Stimulated activated CD8-positive, alpha-beta memory T cell treated with anti-CD3 and anti-CD28 coated beads, Interleukin-7, amount 100 ng/mL, for 24 hours (primary cell): ENCODE results near the gene PRDX2.

Experiments used
- DNase-seq: peaks from one replicate; pipeline ENCODE4 v3.0.0-alpha.2; 2020; ENCODE audit warnings: low read depth

PRDX2 gene

DNA sequence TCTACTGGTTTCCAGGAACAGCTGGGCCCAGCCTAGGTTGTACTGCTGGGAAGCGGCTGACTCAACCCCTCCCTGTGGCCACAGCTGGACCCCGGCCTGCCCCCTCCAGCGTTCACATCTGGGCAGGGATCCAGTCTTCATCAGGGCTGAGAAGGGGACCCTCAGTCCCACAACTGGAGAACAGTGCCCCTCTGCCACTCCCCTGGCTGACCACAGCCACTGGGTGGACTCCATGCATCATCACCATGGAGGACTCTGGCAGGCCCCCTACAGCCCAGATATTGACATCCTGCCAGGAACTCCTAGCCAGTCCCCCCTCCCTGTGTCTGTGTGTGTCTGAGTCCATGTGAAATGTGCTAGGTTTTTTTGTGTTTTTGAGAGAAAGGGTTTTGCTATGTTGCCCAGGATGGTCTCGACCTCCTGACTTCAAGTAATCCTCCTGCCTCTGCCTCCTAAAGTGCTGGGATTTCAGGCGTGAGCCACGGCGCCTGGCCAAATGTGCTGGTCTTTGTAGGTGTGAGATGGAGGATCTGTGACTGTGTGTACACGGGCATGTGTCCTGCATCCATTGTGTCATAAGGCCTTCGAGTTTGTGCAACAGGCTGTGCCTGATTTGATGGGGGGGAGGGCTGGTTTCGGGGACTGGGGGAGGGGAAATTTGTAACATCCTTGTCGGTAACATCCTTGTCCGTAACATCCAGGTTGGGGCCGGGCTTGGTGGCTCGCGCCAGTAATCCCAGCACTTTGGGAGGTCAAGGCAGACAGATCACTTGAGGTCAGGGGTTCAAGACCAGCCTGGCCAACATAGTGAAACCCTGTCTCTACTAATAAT lies 22.2 kb downstream of the PRDX2 start:
- no peak for DNase-seq

DNA sequence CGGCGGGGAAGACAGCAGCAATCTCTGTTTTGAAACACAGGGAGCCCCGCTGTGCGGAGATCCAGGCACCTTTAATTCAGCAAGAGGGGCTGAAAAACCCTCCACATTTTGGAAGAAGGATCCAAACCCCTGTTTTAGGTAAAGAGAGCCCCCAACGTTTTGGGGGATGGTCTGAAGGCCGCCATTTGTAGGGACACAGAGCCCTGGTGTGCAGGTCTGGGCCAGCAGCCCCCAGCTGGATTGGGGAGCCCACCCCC lies 22.8 kb downstream of the PRDX2 start:
- no peak for DNase-seq

DNA sequence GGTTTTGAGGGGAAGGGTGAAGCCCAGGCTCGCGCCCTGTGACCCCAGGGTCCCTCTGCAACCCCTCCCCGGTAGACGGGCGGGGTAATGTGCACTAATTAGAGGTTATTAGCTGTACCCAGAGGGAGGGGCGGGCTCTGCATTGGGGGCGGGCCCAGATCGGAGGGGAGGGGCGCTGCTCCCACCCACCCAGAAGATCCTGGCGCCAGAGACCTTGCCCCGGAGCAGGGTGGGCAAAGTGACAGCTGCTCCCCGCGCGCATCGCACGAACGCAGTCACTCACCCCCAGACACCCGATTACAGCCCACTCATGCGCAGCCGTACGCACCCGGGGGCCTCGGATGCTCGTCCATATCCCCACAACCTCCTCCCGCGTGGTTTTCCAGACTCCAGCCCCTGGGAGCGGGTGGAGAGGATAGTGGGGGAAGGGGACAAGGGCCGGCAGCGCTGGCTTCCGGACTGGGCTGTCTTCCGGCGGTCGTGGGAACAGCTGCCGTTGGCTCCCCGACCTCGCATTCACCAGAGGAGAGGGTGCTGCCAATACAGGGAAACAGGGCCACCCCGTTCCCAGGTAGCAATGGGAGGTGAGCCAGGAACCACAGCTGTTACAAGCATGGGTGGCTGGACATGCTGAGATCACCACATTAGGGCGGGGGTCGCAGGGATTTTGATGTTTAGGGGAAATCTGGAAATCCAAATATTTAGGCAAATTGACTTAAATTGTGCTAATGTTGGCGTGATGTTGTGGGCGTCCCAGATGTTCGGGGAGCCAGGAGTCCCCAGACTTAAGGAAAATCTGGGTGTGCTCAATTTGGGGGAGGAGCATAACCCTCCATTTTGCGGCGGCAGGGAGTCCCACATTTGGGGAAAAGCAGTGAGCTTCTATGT lies 23.3 kb downstream of the PRDX2 start:
- DNase-seq: no peak

DNA sequence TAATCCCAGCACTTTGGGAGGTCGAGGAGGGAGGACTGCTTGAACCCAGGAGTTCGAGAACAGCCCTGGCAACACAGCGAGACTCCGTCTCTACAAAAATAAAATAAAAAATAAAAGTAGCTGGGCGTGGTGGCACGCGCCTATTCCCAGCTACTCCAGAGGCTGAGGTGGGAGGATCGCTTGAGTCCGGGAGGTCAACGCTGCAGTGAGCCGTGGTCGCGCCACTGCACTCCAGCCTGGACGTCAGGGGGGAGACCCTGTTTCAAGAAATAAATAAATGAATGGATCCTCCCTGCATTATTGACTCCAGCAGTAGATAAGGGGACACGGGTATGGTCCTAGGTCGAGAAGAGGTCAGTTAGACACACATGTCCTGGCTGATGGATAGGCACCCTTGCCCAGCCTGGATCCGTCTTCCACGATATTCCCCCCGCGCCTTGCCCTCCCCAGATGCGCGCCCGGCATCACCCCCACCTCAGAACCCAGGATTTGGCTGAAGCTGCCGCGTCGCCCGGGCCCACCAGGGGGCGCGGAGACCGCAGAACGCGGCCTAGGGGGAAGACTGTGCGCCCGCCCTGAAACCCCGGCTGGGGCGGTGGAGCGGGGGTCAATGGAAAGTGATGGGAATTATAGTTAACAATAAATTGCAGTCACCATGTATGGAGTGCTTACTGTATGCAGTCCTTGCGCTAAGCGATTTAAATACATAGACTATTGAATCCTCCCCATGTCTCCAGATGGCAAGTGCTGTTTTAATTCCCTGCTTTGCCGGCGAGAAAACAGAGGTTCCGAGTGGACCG lies 24.2 kb downstream of the PRDX2 start:
- peak; percentile 69 for DNase-seq

DNA sequence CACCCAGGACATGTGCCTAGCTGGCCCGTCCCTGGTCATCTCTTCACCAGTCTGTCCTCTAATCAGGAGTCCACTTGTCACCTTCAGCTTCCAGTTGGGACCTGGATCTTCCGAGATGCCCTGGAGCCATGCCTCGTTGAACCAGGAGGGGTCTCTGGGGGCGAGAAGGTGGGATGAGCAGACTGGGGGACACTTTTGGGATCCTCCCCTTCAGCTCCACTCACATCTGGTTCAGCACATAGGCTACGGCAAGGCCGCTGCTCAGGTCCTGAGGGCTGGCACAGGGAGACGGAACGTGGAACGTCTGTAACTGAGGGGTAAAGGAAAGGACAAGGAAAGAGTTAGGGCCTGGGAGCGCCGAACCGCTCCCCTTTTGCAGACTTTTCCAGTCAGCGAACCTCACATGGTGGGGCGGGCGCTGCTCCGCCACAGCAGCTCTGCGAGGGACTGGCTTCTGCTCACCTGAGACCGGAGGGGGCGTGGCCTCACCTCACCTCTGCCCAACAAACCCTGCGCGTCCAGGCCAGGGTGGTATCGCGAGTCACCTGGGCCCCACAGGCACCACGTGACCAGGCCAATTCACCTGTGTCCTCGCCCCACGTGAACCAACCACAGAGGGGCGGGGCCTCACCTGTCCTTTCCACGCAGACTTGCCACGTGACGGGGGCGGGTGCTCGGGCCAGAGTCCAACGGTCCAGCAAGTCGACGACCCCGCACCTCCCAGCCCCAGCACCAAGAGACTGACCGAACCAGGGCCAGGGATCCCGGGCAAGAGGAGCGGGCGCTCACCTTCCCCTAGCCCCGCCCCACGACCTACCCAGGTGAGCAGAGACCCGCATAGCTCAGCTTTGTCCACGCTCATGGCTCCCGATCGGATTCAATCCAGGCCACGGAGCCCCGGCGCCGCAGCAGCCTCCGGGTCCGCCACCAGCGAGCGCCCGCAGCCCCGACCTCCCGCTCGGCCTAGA lies 26.7 kb downstream of the PRDX2 start, which contains the start of gene HOOK2:
HOOK2 (minus strand) TSS at position 965 of the 968 bp plus-strand sequence; CDS start at position 862, 103 bp downstream.
- no peak for DNase-seq

DNA sequence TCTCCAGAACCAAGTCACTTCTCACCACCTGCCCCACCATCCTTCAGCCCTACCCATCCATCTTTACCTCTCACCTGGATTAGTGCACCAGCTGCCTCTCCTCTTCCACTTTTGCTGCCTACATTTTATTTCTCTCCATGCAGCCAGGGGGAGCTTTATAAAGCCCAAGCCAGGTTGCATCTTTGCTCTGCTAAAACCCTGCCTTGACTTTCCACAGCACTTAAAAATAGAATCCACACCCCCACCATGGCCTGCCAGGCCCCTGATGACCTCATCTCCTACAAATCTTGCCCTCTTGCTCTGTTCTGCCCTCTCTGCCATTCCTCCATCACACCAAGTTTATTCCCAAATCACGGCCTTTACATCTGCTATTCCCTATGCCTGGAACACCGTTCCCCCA lies 28.0 kb downstream of the PRDX2 start:
- DNase-seq: no peak

DNA sequence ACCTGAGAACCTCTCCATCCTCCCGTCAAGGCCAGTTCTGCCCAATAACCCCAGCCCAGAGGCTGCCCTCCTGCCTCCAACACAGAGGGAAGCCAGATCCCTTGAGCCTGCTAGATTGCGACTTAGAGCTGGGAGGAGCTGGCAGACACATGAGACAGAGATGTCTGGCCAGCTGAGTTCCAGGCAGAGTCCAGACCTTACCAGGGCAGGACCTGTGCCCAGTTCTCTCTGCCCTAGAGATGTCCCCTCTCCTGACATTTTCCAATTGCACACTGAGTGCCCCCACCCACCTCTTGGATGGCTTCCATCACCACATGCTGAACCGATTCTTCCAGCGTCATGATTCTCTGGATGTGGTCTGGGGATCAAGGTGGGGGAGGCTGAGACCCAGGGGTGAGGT lies 29.3 kb downstream of the PRDX2 start:
- no peak for DNase-seq

DNA sequence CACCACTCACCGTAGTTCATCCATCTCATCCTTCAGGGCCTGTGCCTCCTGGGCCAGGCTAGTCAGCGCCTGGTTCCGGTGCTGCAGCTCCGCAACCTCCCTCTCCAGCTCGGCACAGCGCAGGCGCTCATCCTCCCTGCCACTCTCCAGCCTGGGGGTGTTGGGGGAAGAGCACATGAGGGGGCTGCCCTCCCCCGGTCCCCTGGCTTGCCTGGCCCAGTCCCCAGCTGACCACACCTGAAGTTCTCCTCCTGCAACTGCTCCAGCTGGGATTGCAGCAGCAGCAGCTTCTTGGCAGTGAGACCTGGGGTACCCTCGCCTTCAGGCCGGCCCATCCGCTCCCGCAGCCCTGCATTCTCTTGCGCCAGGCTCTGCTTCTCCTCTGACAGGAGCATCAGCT lies 30.7 kb downstream of the PRDX2 start:
- DNase-seq: no peak

DNA sequence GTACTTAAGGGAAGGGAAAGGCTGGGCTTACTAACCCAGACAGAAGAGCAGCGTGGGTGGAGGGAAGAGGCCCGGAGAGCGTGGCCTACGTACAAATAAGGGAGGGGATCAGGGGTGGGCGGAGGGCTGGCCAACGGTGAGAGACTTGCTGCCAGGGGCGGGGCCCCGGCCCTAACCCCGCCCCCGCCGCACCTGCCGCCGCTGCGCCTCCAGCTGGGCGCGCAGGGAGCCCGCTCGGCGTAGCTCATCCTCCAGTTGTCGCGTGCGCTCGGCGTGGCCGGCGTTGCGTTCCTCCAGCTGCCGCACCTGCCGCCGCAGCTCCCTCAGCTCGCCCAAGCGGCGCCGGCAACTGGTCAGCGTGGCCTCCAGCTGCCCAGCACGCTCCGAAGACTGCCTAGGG lies 31.9 kb downstream of the PRDX2 start:
- DNase-seq: no peak

DNA sequence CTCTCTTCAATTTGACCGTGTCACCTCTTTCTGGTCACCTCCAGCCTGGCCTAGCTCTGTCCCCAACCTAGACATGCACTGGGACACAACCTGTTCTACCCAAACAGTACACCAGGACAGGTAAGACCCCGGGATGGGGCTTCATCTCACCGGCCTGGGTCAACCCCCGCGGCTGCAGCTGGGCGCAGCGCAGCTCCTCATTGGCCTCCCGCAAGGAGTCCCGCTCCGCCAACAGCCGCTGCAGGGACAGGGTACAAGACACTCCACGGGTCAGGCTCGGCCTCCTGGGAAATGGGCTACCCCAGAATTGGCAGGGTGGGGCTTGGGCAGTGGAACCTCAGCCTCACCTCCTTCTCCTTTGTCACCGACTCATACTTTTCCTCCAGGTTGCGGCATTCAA lies 33.9 kb downstream of the PRDX2 start:
- no peak for DNase-seq

DNA sequence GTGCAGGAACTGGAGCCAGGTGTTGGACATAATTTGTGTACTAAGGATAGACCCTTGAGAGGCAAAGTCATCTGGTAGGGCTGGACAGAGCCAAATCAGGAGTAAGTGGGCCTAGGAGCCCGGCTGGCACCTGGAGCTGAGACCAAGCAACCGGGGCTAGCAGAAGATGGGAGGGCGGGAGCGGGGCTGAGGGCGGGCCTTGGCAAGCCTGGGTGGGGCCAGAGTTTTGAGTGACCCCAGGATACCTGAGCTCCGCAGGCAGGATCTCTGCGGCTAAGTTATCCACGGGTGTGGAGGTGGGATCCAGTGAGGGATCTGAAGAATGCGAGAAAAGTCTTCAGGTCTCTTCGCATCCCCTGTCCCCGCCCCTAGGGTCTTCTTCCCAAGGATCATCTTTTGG lies 34.5 kb downstream of the PRDX2 start:
- DNase-seq: no peak

DNA sequence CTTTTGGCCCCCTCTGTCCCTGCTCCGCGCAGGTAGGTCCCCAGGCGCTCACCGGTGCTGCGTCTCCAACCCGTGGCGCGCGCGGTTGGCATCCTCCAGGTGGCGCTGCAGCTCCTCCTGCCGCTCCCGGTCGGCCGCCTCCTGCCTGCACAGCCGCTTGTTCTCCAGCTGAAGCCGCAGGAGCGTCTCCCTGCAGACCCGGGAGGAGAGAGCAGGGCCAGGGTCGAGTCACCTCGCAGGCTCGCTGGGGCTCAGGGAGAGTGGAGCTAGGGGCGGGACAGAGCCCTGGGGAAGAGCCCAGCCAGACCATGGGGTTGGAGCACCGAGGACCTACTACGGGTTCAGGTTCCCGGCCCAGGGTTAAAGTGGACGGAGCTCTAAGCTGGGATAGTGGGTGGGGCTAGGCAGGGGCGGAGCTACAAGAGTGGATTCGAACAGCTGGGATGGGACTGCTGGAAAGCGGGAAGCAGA lies 35.5 kb downstream of the PRDX2 start:
- peak; percentile 61 for DNase-seq

DNA sequence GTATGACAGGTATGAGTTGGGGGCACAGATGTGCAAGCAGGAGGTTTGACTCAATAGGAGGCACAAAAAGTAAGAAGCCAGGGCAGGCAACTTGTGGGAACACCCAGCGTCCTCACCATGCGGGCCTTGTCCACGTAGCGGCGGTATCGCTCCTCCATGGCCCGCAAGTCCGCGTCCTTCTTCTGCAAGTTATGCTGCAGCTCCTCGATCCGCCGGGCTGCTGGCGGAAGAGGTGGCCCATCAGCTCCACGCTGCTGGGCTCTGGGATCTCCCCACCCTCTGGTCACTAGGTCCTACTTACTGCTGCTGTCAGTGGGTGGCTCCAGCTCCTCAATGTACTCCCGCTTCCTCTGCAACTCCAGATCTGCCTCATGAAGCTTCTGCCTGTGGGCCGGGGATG lies 36.9 kb downstream of the PRDX2 start:
- DNase-seq: no peak

DNA sequence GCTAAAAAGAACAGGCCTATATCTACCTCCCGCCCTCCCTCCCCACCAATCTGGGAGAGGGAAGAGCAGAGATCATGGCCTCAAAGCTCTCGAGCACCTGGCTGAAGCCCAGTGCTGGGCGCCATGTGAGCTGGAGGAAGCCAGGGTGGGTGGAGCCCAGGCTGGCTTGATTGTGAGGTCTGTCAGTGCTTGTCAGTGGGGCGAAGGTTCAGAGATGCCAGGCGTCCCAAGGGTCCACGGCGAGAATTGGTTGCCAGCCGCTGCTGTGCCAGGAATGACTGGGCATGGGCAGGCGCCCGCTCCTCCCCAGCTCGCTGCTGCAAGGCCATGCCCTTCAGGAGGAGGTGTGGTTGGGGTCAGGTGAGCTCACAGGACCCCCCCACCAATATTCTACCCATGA lies 38.5 kb downstream of the PRDX2 start:
- DNase-seq: no peak

DNA sequence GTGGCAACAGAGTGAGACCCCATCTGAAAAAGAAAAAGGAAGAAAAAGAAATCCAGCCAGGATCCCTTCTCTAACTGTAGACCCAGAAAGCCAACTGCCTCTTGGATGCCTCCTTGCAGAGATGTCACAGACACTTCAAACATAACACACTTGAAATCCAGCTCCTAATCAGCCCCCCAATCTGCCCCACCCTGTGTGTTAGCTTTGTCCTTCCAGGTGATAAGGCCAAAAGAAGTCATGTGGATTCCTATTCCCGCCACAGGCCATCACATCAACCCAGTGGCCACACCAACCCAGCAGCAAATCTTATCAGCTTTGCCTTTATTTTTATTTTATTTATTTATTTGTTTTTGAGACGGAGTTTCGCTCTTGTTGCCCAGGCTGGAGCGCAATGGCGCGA lies 41.9 kb downstream of the PRDX2 start:
- no peak for DNase-seq

DNA sequence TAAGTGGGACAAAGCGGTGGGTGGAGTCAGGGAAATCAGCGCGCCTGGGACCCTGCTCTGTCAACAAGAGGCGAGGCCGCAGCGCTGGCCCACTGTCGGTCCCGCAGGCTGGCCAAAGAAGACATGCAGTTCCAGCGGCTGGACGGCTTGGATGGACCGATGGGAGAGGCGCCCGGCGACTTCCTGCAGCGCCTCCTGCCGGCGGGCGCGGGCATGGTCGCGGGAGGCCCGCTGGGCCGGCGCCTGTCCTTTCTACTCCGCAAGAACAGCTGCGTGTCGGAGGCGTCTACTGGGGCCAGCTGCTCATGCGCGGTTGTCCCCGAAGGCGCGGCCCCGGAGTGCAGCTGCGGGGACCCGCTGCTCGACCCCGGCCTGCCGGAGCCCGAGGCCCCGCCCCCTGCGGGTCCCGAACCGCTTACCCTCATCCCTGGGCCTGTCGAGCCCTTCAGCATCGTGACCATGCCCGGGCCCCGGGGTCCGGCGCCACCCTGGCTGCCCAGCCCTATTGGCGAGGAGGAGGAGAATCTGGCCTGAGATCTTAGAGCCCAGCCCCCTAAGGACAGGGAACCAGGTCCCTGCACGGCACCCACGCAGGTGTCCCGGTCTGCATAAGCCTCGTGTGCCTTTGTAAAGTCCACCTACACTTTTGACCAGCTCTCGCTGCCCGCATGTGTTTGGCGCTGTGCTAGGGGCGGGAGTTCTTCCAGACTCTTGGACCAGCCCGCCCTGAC lies 43.9 kb downstream of the PRDX2 start:
- no peak for DNase-seq

DNA sequence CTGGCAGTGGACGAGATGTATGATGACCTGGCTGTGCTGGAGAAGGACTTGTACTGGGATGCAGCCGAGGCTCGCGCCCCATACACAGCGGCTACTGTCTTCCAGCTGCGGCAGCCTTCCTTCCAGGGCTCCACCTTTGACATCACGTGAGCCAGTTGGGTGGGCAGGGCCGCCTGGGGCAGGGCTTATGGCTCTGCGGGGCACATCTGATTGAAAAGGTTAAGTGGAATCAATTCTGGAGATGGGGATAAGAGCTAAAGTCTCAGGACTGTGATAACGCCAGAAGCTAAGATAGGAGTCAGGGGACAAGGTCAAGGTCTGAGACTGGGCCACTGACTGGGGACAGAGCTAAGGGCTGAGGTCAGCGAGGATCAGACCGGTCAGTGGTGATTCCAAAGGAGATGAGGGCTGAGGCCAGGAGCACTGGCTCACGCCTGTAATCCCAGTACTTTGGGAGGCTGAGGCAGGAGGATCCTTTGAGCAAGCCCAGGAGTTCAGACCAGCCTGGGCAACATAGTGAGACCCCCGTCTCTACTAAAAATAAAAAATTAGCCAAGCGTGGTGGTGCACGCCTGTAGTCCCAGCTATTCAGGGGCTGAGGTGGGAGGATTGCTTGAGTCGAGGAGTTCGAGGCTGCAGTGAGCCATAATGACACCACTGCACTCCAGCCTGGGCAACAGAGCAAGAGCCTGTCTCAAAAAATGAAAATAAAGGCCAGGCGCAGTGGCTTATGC lies 45.3 kb downstream of the PRDX2 start:
- DNase-seq: no peak

DNA sequence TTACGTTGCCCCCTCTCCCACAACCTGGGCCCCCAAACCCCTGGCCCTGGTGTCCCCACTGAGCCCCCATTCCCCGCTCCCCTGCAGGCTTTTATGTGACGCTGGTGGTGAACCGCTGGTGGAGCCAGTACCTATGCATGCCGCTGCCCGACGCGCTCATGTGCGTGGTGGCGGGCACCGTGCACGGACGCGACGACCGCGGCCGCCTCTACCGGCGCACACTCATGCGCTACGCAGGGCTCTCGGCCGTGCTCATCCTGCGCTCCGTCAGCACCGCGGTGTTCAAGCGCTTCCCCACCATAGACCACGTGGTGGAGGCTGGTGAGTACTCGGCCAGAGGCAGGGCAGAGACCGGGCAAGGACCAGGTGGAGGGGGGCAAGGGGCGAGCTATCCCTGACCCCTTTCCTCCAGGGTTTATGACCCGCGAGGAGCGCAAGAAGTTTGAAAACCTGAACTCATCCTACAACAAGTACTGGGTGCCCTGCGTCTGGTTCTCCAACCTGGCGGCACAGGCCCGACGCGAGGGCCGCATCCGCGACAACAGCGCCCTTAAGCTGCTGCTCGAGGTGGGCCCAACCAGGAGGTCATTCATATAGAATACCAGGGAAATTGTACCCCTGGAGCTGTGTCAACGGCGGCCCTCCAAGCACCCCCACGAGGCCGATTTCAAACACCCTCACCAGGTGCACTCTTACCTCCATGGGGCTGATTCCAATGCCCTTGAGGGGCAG lies 47.0 kb downstream of the PRDX2 start:
- no peak for DNase-seq
